ENCODE data around the gene MORN1. TPM values are rescaled to one million over a fixed set of nuclear protein-coding genes. Genes with fewer than 3 reads are reported as not detected.

The MORN1 gene
- total RNA-seq, 2 experiments from 2014 or later: 5.3 to 6.5 TPM

GRCh38 chr1:2303781-2304180, 87.6 kb downstream of the MORN1 start:
- Histone ChIP-seq H3K4me3 (ENCODE audit: low read length) (no peak overlapping the region), H3K27me3 (ENCODE audit: control insufficient read depth in 1 of 2, insufficient read depth in 2 of 2, low read length in 2 of 2) (no peaks in the 10 kb centered on the region), H3K27ac (ENCODE audit: low read depth in 1 of 2, low read length in 2 of 2) (no peak overlapping the region), H3K9me3 (ENCODE audit: control insufficient read depth in 1 of 2, insufficient read depth in 1 of 2, low read length in 2 of 2) (peaks cover 0 to 9% of the 10 kb centered on the region in 2 experiments), H3K36me3 (ENCODE audit: insufficient read depth, low read length) (peaks cover 62% of the 10 kb centered on the region), H3K4me1 (ENCODE audit: insufficient read depth, low read length) (peaks cover 45% of the 10 kb centered on the region)
- DNase-seq: no peak
- TF ChIP-seq CTCF (IDR thresholded peaks at IDR 0.05): no peak
- ChIA-PET CTCF (no interaction called here), POLR2A (interaction anchor here (0.9 kb wide), 1 partner anchor 10 kb away, joined by 3 read pairs; no protein-coding TSS in a partner anchor)
- Mint-ChIP-seq H3K4me3 (no peak overlapping the region), H3K27me3 (no peaks in the 10 kb centered on the region), H3K9me3 (no peaks in the 10 kb centered on the region), H3K27ac (peak overlapping the region; percentile 99), H3K36me3 (ENCODE audit: low read depth) (peaks cover 76% of the 10 kb centered on the region), H3K4me1 (ENCODE audit: low read depth) (peaks cover 34% of the 10 kb centered on the region)
- intact Hi-C loops (cut with DNase I, micrococcal nuclease): no loop called here
- no peak for ATAC-seq (ENCODE audit: poor library complexity)

GRCh38 chr1:2303016-2303775, 88.2 kb downstream of the MORN1 start:
- Mint-ChIP-seq H3K27me3 (no peaks in the 10 kb centered on the region), H3K36me3 (ENCODE audit: low read depth) (peaks cover 76% of the 10 kb centered on the region), H3K27ac (peak overlapping the region; percentile 99), H3K4me1 (ENCODE audit: low read depth) (peaks cover 40% of the 10 kb centered on the region), H3K4me3 (peak overlapping the region; percentile 30), H3K9me3 (no peaks in the 10 kb centered on the region)
- no peak for ATAC-seq (ENCODE audit: poor library complexity)
- no peak for DNase-seq
- ChIA-PET POLR2A (no interaction called here), CTCF (no interaction called here)
- Histone ChIP-seq H3K27me3 (ENCODE audit: control insufficient read depth in 1 of 2, insufficient read depth in 2 of 2, low read length in 2 of 2) (no peaks in the 10 kb centered on the region), H3K4me1 (ENCODE audit: insufficient read depth, low read length) (peaks cover 50% of the 10 kb centered on the region), H3K27ac (ENCODE audit: low read depth in 1 of 2, low read length in 2 of 2) (peak overlapping the region in 1 of 2 donors; percentile 98), H3K4me3 (ENCODE audit: low read length) (no peak overlapping the region), H3K36me3 (ENCODE audit: insufficient read depth, low read length) (peaks cover 58% of the 10 kb centered on the region), H3K9me3 (ENCODE audit: control insufficient read depth in 1 of 2, insufficient read depth in 1 of 2, low read length in 2 of 2) (peaks cover 0 to 9% of the 10 kb centered on the region in 2 experiments)
- no peak for TF ChIP-seq CTCF (IDR thresholded peaks at IDR 0.05)
- intact Hi-C loops (cut with DNase I, micrococcal nuclease): no loop called here

GRCh38 chr1:2302292-2302925, 88.9 kb downstream of the MORN1 start:
- peaks cover 69% of the 10 kb centered on the region for H3K36me3 Mint-ChIP-seq (ENCODE audit: low read depth)
- POLR2A ChIA-PET: interaction anchor here (2.3 to 3.8 kb wide), 3 partner anchors 10 to 103 kb away, joined by 8 to 34 read pairs (median 31); no protein-coding TSS in a partner anchor
- peaks cover 58% of the 10 kb centered on the region for H3K4me1 ChIP-seq (ENCODE audit: insufficient read depth, low read length)
- no peaks in the 10 kb centered on the region for H3K27me3 Mint-ChIP-seq
- H3K27me3 ChIP-seq (ENCODE audit: control insufficient read depth in 1 of 2, insufficient read depth in 2 of 2, low read length in 2 of 2): no peaks in the 10 kb centered on the region
- DNase-seq: no peak
- intact Hi-C loops (cut with DNase I, micrococcal nuclease): no loop called here
- TF ChIP-seq CTCF (IDR thresholded peaks at IDR 0.05): no peak
- peak overlapping the region; percentile 97 to 98 for H3K27ac ChIP-seq (ENCODE audit: low read depth in 1 of 2, low read length in 2 of 2)
- H3K27ac Mint-ChIP-seq: peak overlapping the region; percentile 99
- peaks cover 58% of the 10 kb centered on the region for H3K36me3 ChIP-seq (ENCODE audit: insufficient read depth, low read length)
- CTCF ChIA-PET: interaction anchor here (1.6 kb wide), 1 partner anchor 79 kb away, joined by 3 read pairs; no protein-coding TSS in a partner anchor
- no peaks in the 10 kb centered on the region for H3K9me3 Mint-ChIP-seq
- ATAC-seq (ENCODE audit: poor library complexity): no peak
- peaks cover 0 to 9% of the 10 kb centered on the region in 2 experiments for H3K9me3 ChIP-seq (ENCODE audit: control insufficient read depth in 1 of 2, insufficient read depth in 1 of 2, low read length in 2 of 2)
- H3K4me3 ChIP-seq (ENCODE audit: low read length): no peak overlapping the region
- H3K4me3 Mint-ChIP-seq: no peak overlapping the region
- H3K4me1 Mint-ChIP-seq (ENCODE audit: low read depth): peaks cover 37% of the 10 kb centered on the region

All from CD4-positive, alpha-beta T cell (primary cell).